HCT116 (cell line): ENCODE measurements around the gene PAIP1. TPM values are rescaled to one million over a fixed set of nuclear protein-coding genes. Genes with fewer than 3 reads are reported as not detected.

Experiments
- ATAC-seq: fragments of 200-7000 bp; cut with Tn5 transposase; 2 replicates; pipeline ENCODE4 v1.9.1; 2020; ENCODE audit warnings: mild to moderate bottlenecking, moderate library complexity
- BruUV-seq: library from RNA; stranded (reverse); fragments of 400-500 nt; replicated peaks from 2 replicates; lab custom pipeline; 2021; lab: Mats Ljungman, UMichigan
- CTCF ChIA-PET: fragments of 300-600 bp; sonication (Branson Sonifier 250); formaldehyde crosslinking; loops from one replicate; lab custom pipeline; 2021; ENCODE audit warnings: antibody characterized with exemption; lab: Charles Lee
- POLR2A ChIA-PET: fragments of 300-600, 350-600 bp; sonication (Branson Sonifier 250); formaldehyde crosslinking; loops from one replicate; lab custom pipeline; 2021; ENCODE audit warnings: antibody characterized with exemption; lab: Charles Lee
- RAD21 ChIA-PET, 2 experiments: fragments of 300-600 bp; sonication (Branson Sonifier 250); formaldehyde crosslinking; loops; one replicate each; lab custom pipeline; 2023; ENCODE audit warnings: low total read pairs in 2 of 2; ENCODE audit not compliant: uncharacterized antibody in 2 of 2, unreplicated experiment in 2 of 2, low non-redundant PET in 1 of 2; lab: Charles Lee
- DNase-seq: peaks from one replicate; pipeline ENCODE4 v3.0.0-alpha.2; 2010; ENCODE audit warnings: low read depth, low spot score
- H2AFZ ChIP-seq: fragments of 200-600 bp; shearing (Covaris generic), sonication (generic); 2 replicates; pipeline ENCODE4 v1.6.1; 2017; ENCODE audit warnings: low read depth, mixed run types, mixed read lengths, antibody characterized with exemption, low read length; ENCODE audit not compliant: poor library complexity, severe bottlenecking
- H3K27ac ChIP-seq: 2 replicates; pipeline ENCODE4 v1.5.1; 2012; ENCODE audit warnings: low read depth, low read length
- H3K27me3 ChIP-seq: fragments of 200-600 bp; sonication (generic); 2 replicates; pipeline ENCODE4 v1.6.1; 2016; ENCODE audit warnings: mixed run types, low read length, mixed read lengths; ENCODE audit not compliant: insufficient read depth
- H3K36me3 ChIP-seq, 2 experiments: fragments of 200-500 bp in 1 of 2; fragments of 200-600 bp in 1 of 2; sonication (Bioruptor generic) in 1 of 2; sonication (generic) in 1 of 2; 2 replicates each; pipeline versions ENCODE4 v1.5.1 to v1.6.1; 2014 to 2016; ENCODE audit warnings: low read length in 2 of 2, inconsistent platforms in 1 of 2, mixed read lengths in 1 of 2, mixed run types in 1 of 2; ENCODE audit not compliant: insufficient read depth in 2 of 2, control insufficient read depth in 1 of 2
- H3K4me1 ChIP-seq, 2 experiments: fragments of 200-600 bp in 1 of 2; sonication (generic) in 1 of 2; 2 replicates each; pipeline versions ENCODE4 v1.5.1 to v1.6.1; 2012 to 2017; ENCODE audit warnings: low read length in 2 of 2, inconsistent platforms in 1 of 2, mild to moderate bottlenecking in 1 of 2, mixed read lengths in 1 of 2, mixed run types in 1 of 2, moderate library complexity in 1 of 2; ENCODE audit not compliant: insufficient read depth in 2 of 2, control insufficient read depth in 1 of 2
- H3K4me2 ChIP-seq: fragments of 200-600 bp; sonication (generic); 2 replicates; pipeline ENCODE4 v1.6.1; 2017; ENCODE audit warnings: mixed run types, low read length, mixed read lengths
- H3K4me3 ChIP-seq, 2 experiments: fragments of 200-600 bp in 1 of 2; sonication (generic) in 1 of 2; replicated peaks in 1 of 2; 2 replicates each; pipeline ENCODE4 v1.5.1; 2011 to 2016; ENCODE audit warnings: low read length in 2 of 2, control low read depth in 1 of 2, low read depth in 1 of 2, mild to moderate bottlenecking in 1 of 2, mixed read lengths in 1 of 2, mixed run types in 1 of 2
- H3K79me2 ChIP-seq: fragments of 200-600 bp; sonication (generic); 2 replicates; pipeline ENCODE4 v1.6.1; 2017; ENCODE audit warnings: mild to moderate bottlenecking, mixed run types, low read length, moderate library complexity, mixed read lengths; ENCODE audit not compliant: insufficient read depth
- H3K9ac ChIP-seq: fragments of 200-600 bp; sonication (generic); 2 replicates; pipeline ENCODE4 v1.6.1; 2016; ENCODE audit warnings: low read length, mixed read lengths
- H3K9me2 ChIP-seq: fragments of 200-600 bp; sonication (generic), shearing (Covaris generic); 2 replicates; pipeline ENCODE4 v1.6.1; 2017; ENCODE audit warnings: mixed run types, mild to moderate bottlenecking, moderate library complexity; ENCODE audit not compliant: insufficient read depth
- H3K9me3 ChIP-seq, 2 experiments: fragments of 200-500 bp in 1 of 2; fragments of 200-600 bp in 1 of 2; sonication (Bioruptor generic) in 1 of 2; sonication (generic) in 1 of 2; 2 replicates each; pipeline ENCODE4 v1.6.1; 2014 to 2017; ENCODE audit warnings: low read length in 2 of 2, mixed read lengths in 2 of 2, inconsistent platforms in 1 of 2, low read depth in 1 of 2, mild to moderate bottlenecking in 1 of 2, mixed run types in 1 of 2, moderate library complexity in 1 of 2; ENCODE audit not compliant: control insufficient read depth in 1 of 2, insufficient read depth in 1 of 2
- H4K20me1 ChIP-seq: fragments of 200-600 bp; sonication (generic), shearing (Covaris generic); 2 replicates; pipeline ENCODE4 v1.6.1; 2017; ENCODE audit warnings: mixed run types, mild to moderate bottlenecking, moderate library complexity; ENCODE audit not compliant: insufficient read depth
- CBX3 ChIP-seq: IDR thresholded peaks from 2 replicates; pipeline ENCODE4 v1.6.1; 2012; ENCODE audit warnings: low read depth
- ELF1 ChIP-seq: IDR thresholded peaks from 2 replicates; pipeline ENCODE4 v1.6.1; 2012; ENCODE audit warnings: low read depth, borderline replicate concordance
- FOSL1 ChIP-seq: IDR thresholded peaks from 2 replicates; pipeline ENCODE4 v1.6.1; 2012; ENCODE audit warnings: low read depth
- POLR2A ChIP-seq: IDR thresholded peaks from 2 replicates; pipeline ENCODE4 v1.7.0; 2011; ENCODE audit warnings: borderline replicate concordance; ENCODE audit not compliant: insufficient read depth, insufficient read length; ENCODE audit errors: extremely low read depth
- RAD21 ChIP-seq: IDR thresholded peaks from 2 replicates; pipeline ENCODE4 v1.6.1; 2012; ENCODE audit warnings: low read depth, mild to moderate bottlenecking
- SIN3A ChIP-seq: IDR thresholded peaks from 2 replicates; pipeline ENCODE4 v1.6.1; 2012; ENCODE audit warnings: low read depth
- SP1 ChIP-seq: IDR thresholded peaks from 2 replicates; pipeline ENCODE4 v1.6.1; 2012; ENCODE audit warnings: low read depth
- SRF ChIP-seq: IDR thresholded peaks from 2 replicates; pipeline ENCODE4 v1.6.1; 2012; ENCODE audit warnings: low read depth
- TCF7L2 ChIP-seq: IDR thresholded peaks from 2 replicates; pipeline ENCODE4 v1.7.0; 2011; ENCODE audit warnings: borderline replicate concordance, inconsistent platforms; ENCODE audit not compliant: insufficient read depth, insufficient read length; ENCODE audit errors: extremely low read depth
- YY1 ChIP-seq: IDR thresholded peaks from 2 replicates; pipeline ENCODE4 v1.6.1; 2011; ENCODE audit warnings: low read length, low read depth, moderate library complexity, mild to moderate bottlenecking; ENCODE audit not compliant: insufficient replicate concordance; ENCODE audit errors: extremely low read depth
- ZFX ChIP-seq: fragments of 450-650 bp; IDR thresholded peaks from 2 replicates; pipeline ENCODE4 v1.6.1; 2017
- ZNF274 ChIP-seq: fragments of 200-500 bp; sonication (Bioruptor generic); IDR thresholded peaks from 2 replicates; pipeline ENCODE4 v1.6.1; 2014; ENCODE audit warnings: mild to moderate bottlenecking, low read depth, low read length, inconsistent platforms
- intact Hi-C: fragments of 100-400 bp; cut with micrococcal nuclease; formaldehyde crosslinking; loops from 2 replicates; pipeline ENCODE4 v1.10.0; 2022
- total RNA-seq: library from RNA; stranded (reverse); gene quantifications from one replicate; pipeline ENCODE4 v1.2.1, GENCODE V29; 2021; ENCODE audit not compliant: unreplicated experiment
- TF ChIP-seq, protein P1 (sequence below): IDR thresholded peaks from 2 replicates; pipeline ENCODE4 v1.6.1; 2012
- TF ChIP-seq, protein P2 (sequence below), 3 experiments: fragments of 200-600 bp in 1 of 3; sonication (generic) in 1 of 3; IDR thresholded peaks in 2 of 3; conservative IDR thresholded peaks in 1 of 3; 2 replicates each; pipeline ENCODE4 v1.5.1; 2012 to 2017; ENCODE audit warnings: low read depth in 2 of 3, low read length in 2 of 3, antibody characterized with exemption in 1 of 3, borderline replicate concordance in 1 of 3, control low read depth in 1 of 3, mild to moderate bottlenecking in 1 of 3, mixed read lengths in 1 of 3, mixed run types in 1 of 3, moderate library complexity in 1 of 3; ENCODE audit not compliant: insufficient read depth in 1 of 3
- TF ChIP-seq, protein P3 (sequence below): IDR thresholded peaks from 2 replicates; pipeline ENCODE4 v1.6.1; 2011; ENCODE audit warnings: mild to moderate bottlenecking, low read length, moderate library complexity; ENCODE audit not compliant: insufficient replicate concordance; ENCODE audit errors: extremely low read depth

PAIP1 gene
- total RNA-seq, 1 experiment from 2014 or later: 83.8 TPM

DNA sequence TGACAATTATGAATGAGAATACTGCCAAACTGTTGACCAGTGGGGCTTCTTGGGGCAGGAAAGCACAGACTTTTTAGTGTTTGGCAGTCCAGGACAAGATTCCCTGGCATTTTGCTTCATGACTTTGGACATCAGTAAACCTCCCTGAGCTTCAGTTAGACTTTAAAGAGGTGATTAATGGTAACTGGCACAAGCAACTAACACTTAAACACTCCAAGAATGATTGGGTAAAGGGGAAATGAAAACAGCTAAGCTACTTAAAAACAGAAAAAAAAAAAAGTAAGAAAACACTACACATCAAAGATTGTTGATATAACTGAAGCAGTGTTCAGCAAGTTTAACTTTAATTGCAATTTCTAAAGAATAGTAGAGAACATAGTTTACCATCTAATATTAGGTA, 13.4 kb downstream of the PAIP1 start:
- ATAC-seq: no peak
- 0 out of 2 replicates have a peak, but pooled peaks cover 3% of the 10 kb centered on the region for H4K20me1 ChIP-seq
- ChIA-PET CTCF (no interaction called here), RAD21 (no interaction called here), POLR2A (no interaction called here)
- no peak overlapping the region for H3K4me2 ChIP-seq
- H3K79me2 ChIP-seq: peaks cover 71% of the 10 kb centered on the region
- no peak for DNase-seq
- no peaks in the 10 kb centered on the region for H3K9me3 ChIP-seq
- no peak overlapping the region for H3K4me3 ChIP-seq
- H3K36me3 ChIP-seq: peaks cover 29 to 46% of the 10 kb centered on the region in 2 experiments; a peak in 3 of 4 replicates
- H3K27me3 ChIP-seq: no peaks in the 10 kb centered on the region
- no peak overlapping the region for H2AFZ ChIP-seq
- BruUV-seq: no TSS peak
- H3K9me2 ChIP-seq: no peaks in the 10 kb centered on the region
- intact Hi-C loops: no loop called here
- H3K9ac ChIP-seq: no peak overlapping the region
- no peaks in the 10 kb centered on the region for H3K4me1 ChIP-seq
- TF ChIP-seq SRF: no peak
- TF ChIP-seq CBX3: no peak
- TF ChIP-seq RAD21: no peak
- no peak for TF ChIP-seq YY1
- TF ChIP-seq SIN3A: no peak
- TF ChIP-seq SP1: no peak
- TF ChIP-seq POLR2A: no peak
- TF ChIP-seq, protein P1, sequence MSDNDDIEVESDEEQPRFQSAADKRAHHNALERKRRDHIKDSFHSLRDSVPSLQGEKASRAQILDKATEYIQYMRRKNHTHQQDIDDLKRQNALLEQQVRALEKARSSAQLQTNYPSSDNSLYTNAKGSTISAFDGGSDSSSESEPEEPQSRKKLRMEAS: no peak
- H3K27ac ChIP-seq: no peak overlapping the region

DNA sequence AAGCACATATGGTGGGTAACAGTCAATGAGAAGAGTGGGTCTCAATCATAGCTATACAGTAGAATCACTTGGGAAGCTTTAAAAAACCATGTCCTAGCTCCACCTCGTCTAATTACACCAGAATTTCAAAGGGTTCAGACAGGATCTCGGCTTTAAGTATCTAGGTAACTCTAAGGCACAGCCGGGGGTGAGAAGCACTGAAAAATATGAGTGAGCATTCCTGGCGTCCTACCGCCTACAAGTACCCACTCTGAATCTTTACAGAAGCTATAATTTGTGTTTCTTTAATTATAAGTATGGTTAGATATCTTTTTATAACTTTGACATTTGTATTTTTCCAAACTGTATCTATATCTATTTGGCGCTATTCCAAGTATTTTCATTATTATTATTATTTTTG, 16.1 kb downstream of the PAIP1 start:
- H3K4me1 ChIP-seq: no peaks in the 10 kb centered on the region
- intact Hi-C loops: no loop called here
- H3K9me3 ChIP-seq: no peaks in the 10 kb centered on the region
- no peak overlapping the region for H3K4me2 ChIP-seq
- no peak overlapping the region for H3K9ac ChIP-seq
- no peak for DNase-seq
- H3K27ac ChIP-seq: no peak overlapping the region
- CTCF ChIA-PET: no interaction called here
- 0 out of 2 replicates have a peak, but pooled peaks cover 5% of the 10 kb centered on the region for H4K20me1 ChIP-seq
- no peak overlapping the region for H2AFZ ChIP-seq
- no TSS peak for BruUV-seq
- RAD21 ChIA-PET: no interaction called here
- POLR2A ChIA-PET: no interaction called here
- no peaks in the 10 kb centered on the region for H3K9me2 ChIP-seq
- TF ChIP-seq ZFX (no peak), ELF1 (no peak), SP1 (no peak), TCF7L2 (no peak), POLR2A (no peak), SIN3A (no peak), FOSL1 (no peak), ZNF274 (no peak)
- TF ChIP-seq, protein P1: no peak
- TF ChIP-seq, protein P2, sequence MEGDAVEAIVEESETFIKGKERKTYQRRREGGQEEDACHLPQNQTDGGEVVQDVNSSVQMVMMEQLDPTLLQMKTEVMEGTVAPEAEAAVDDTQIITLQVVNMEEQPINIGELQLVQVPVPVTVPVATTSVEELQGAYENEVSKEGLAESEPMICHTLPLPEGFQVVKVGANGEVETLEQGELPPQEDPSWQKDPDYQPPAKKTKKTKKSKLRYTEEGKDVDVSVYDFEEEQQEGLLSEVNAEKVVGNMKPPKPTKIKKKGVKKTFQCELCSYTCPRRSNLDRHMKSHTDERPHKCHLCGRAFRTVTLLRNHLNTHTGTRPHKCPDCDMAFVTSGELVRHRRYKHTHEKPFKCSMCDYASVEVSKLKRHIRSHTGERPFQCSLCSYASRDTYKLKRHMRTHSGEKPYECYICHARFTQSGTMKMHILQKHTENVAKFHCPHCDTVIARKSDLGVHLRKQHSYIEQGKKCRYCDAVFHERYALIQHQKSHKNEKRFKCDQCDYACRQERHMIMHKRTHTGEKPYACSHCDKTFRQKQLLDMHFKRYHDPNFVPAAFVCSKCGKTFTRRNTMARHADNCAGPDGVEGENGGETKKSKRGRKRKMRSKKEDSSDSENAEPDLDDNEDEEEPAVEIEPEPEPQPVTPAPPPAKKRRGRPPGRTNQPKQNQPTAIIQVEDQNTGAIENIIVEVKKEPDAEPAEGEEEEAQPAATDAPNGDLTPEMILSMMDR (IDR thresholded peaks at IDR 0.05 in 2 of 3, conservative IDR thresholded peaks at IDR 0.05 in 1 of 3; ENCODE audit: borderline replicate concordance in 1 of 3, insufficient read depth in 1 of 3, low read depth in 2 of 3, low read length in 2 of 3): no peak
- TF ChIP-seq, protein P3, sequence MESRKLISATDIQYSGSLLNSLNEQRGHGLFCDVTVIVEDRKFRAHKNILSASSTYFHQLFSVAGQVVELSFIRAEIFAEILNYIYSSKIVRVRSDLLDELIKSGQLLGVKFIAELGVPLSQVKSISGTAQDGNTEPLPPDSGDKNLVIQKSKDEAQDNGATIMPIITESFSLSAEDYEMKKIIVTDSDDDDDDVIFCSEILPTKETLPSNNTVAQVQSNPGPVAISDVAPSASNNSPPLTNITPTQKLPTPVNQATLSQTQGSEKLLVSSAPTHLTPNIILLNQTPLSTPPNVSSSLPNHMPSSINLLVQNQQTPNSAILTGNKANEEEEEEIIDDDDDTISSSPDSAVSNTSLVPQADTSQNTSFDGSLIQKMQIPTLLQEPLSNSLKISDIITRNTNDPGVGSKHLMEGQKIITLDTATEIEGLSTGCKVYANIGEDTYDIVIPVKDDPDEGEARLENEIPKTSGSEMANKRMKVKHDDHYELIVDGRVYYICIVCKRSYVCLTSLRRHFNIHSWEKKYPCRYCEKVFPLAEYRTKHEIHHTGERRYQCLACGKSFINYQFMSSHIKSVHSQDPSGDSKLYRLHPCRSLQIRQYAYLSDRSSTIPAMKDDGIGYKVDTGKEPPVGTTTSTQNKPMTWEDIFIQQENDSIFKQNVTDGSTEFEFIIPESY: no peak
- TF ChIP-seq, all 23 proteins: peak for 0
- H3K79me2 ChIP-seq: peaks cover 52% of the 10 kb centered on the region
- H3K27me3 ChIP-seq: no peaks in the 10 kb centered on the region
- peaks cover 30 to 31% of the 10 kb centered on the region in 2 experiments for H3K36me3 ChIP-seq
- no peak overlapping the region for H3K4me3 ChIP-seq
- ATAC-seq: no peak
